GM12878 (cell line): ENCODE results near the gene KCNQ1. TPM values are rescaled to one million over a fixed set of nuclear protein-coding genes. Genes with fewer than 3 reads are reported as not detected.

Experiments used
- ATAC-seq: fragments of 200-7000 bp; cut with Tn5 transposase; 3 replicates; pipeline ENCODE4 v1.9.1; 2020; ENCODE audit warnings: mild to moderate bottlenecking, moderate library complexity
- BruUV-seq: library from RNA; stranded (reverse); fragments of 400-500 nt; replicated peaks from 2 replicates; lab custom pipeline; 2021; lab: Mats Ljungman, UMichigan
- CTCF ChIA-PET: fragments of 300-600 bp; sonication (Branson Sonifier 250); formaldehyde crosslinking; extraction: SDS; loops from one replicate; lab custom pipeline; 2021; ENCODE audit warnings: inconsistent platforms; lab: Yijun Ruan, JAX
- POLR2A ChIA-PET: fragments of 350-600 bp; formaldehyde crosslinking; extraction: SDS; loops from one replicate; lab custom pipeline; 2021; ENCODE audit warnings: inconsistent platforms; lab: Charles Lee
- RAD21 ChIA-PET: fragments of 300-600 bp; sonication (Branson Sonifier 250); formaldehyde crosslinking; loops from one replicate; lab custom pipeline; 2023; ENCODE audit warnings: antibody characterized with exemption; ENCODE audit not compliant: unreplicated experiment; lab: Charles Lee
- SMC1A ChIA-PET: fragments of 300-600 bp; sonication (Branson Sonifier 250); formaldehyde crosslinking; loops from one replicate; lab custom pipeline; 2023; ENCODE audit not compliant: unreplicated experiment, uncharacterized antibody; lab: Charles Lee
- DNase-seq: peaks from one replicate; pipeline ENCODE4 v3.0.0-alpha.2; 2011; ENCODE audit warnings: low read depth, low spot score
- FAIRE-seq: peaks from 3 replicates; lab custom pipeline; 2011; peaks lifted over from hg19 to GRCh38; lab: Jason Lieb, UNC
- H2AFZ ChIP-seq: 2 replicates; pipeline ENCODE4 v1.6.0; 2011; ENCODE audit warnings: low read depth, low read length, control low read depth; ENCODE audit not compliant: control insufficient read depth
- H3K27ac ChIP-seq: 2 replicates; pipeline ENCODE4 v1.5.1; 2011; ENCODE audit warnings: control low read depth; ENCODE audit not compliant: control insufficient read depth, insufficient read depth
- H3K27me3 ChIP-seq, 2 experiments: replicated peaks in 1 of 2; 2 replicates each; pipeline versions ENCODE4 v1.6.0 to v1.6.1; 2011; ENCODE audit warnings: low read length in 1 of 2; ENCODE audit not compliant: control insufficient read depth in 2 of 2, insufficient read depth in 2 of 2
- H3K36me3 ChIP-seq, 2 experiments: 2 replicates each; pipeline ENCODE4 v1.5.1; 2011; ENCODE audit warnings: low read length in 1 of 2; ENCODE audit not compliant: control insufficient read depth in 2 of 2, insufficient read depth in 2 of 2
- H3K4me1 ChIP-seq: 2 replicates; pipeline ENCODE4 v1.6.1; 2011; ENCODE audit warnings: mild to moderate bottlenecking, low read length, moderate library complexity, mixed read lengths; ENCODE audit not compliant: control insufficient read depth, insufficient read depth
- H3K4me2 ChIP-seq: 2 replicates; pipeline ENCODE4 v1.6.0; 2011; ENCODE audit warnings: control low read depth; ENCODE audit not compliant: control insufficient read depth, insufficient read depth
- H3K4me3 ChIP-seq: fragments of 200-600 bp; sonication (generic); 2 replicates; pipeline ENCODE4 v1.5.1; 2016
- H3K79me2 ChIP-seq: 2 replicates; pipeline ENCODE4 v1.6.0; 2011; ENCODE audit warnings: low read length; ENCODE audit not compliant: control insufficient read depth, insufficient read depth
- H3K9ac ChIP-seq: 2 replicates; pipeline ENCODE4 v1.8.0; 2011; ENCODE audit warnings: low read length, control low read depth, mixed read lengths; ENCODE audit not compliant: control insufficient read depth, insufficient read depth
- H3K9me3 ChIP-seq: replicated peaks from 3 replicates; pipeline ENCODE4 v1.5.1; 2011; ENCODE audit warnings: mild to moderate bottlenecking, low read length; ENCODE audit not compliant: control insufficient read depth, insufficient read depth
- H4K20me1 ChIP-seq: 2 replicates; pipeline ENCODE4 v1.6.0; 2011; ENCODE audit not compliant: control insufficient read depth, insufficient read depth
- CEBPZ ChIP-seq: fragments of 150-350 bp; IDR thresholded peaks from 2 replicates; pipeline ENCODE4 v1.6.1; 2016; ENCODE audit warnings: low read depth, low read length
- CUX1 ChIP-seq: IDR thresholded peaks from 2 replicates; pipeline ENCODE4 v1.6.1; 2012; ENCODE audit warnings: improper control_type of control experiment, low read depth, low read length; ENCODE audit not compliant: insufficient replicate concordance
- IKZF1 ChIP-seq: fragments of 450-650 bp; conservative IDR thresholded peaks from 2 replicates; pipeline ENCODE4 v1.6.1; 2017; ENCODE audit warnings: antibody characterized with exemption, mild to moderate bottlenecking
- MTA2 ChIP-seq: fragments of 450-650 bp; IDR thresholded peaks from 2 replicates; pipeline ENCODE4 v1.6.1; 2016; ENCODE audit warnings: low read depth, mild to moderate bottlenecking, moderate library complexity
- MXI1 ChIP-seq: fragments of 150-350 bp; IDR thresholded peaks from 2 replicates; pipeline ENCODE4 v1.6.1; 2011; ENCODE audit warnings: low read depth, mild to moderate bottlenecking, inconsistent platforms, low read length, improper control_type of control experiment
- NBN ChIP-seq: fragments of 450-650 bp; IDR thresholded peaks from 2 replicates; pipeline ENCODE4 v1.6.1; 2016
- RAD51 ChIP-seq: fragments of 450-650 bp; IDR thresholded peaks from 2 replicates; pipeline ENCODE4 v1.6.1; 2016; ENCODE audit warnings: moderate library complexity, mild to moderate bottlenecking, inconsistent platforms
- SMAD1 ChIP-seq: fragments of 450-650 bp; IDR thresholded peaks from 2 replicates; pipeline ENCODE4 v1.6.1; 2018; ENCODE audit warnings: mild to moderate bottlenecking, low read depth; ENCODE audit not compliant: partially characterized antibody
- TARDBP ChIP-seq: IDR thresholded peaks from 2 replicates; pipeline ENCODE4 v1.6.1; 2016; ENCODE audit warnings: borderline replicate concordance
- TCF12 ChIP-seq: IDR thresholded peaks from 2 replicates; pipeline ENCODE4 v1.6.1; 2011; ENCODE audit warnings: low read depth, mild to moderate bottlenecking, low read length
- ZSCAN29 ChIP-seq: fragments of 450-650 bp; IDR thresholded peaks from 2 replicates; pipeline ENCODE4 v1.6.1; 2017; ENCODE audit warnings: mild to moderate bottlenecking, moderate library complexity
- WGBS: methylation state at CpG from one replicate; pipeline ENCODE4 v1.1.6; 2016; ENCODE audit warnings: low lambda C conversion rate; ENCODE audit not compliant: insufficient replicate concordance, insufficient coverage; ENCODE audit errors: missing lambda C conversion rate; 5-methylcytosine and 5-hydroxymethylcytosine counted together
- in situ Hi-C: fragments of 300-500 bp; cut with MboI; formaldehyde crosslinking; loops from 9 replicates; pipeline ENCODE4 v1.14.3; 2018; ENCODE audit warnings: mixed read lengths
- intact Hi-C: fragments of 100-400 bp; cut with micrococcal nuclease; formaldehyde crosslinking; loops from one replicate; pipeline ENCODE4 v1.14.2; 2022; ENCODE audit not compliant: unreplicated experiment
- polyA plus RNA-seq, 11 experiments: library from polyadenylated mRNA; depleted of rRNA in 4 of 11; unstranded in 6 of 11; stranded (reverse) in 5 of 11; fragments of >200 nt; fragmentation: Nextera tagmentation in 4 of 11; fragmentation: Illumina TruSeq in 1 of 11; extraction: Ambion mirVana in 4 of 11; extraction: Trizol in 1 of 11; gene quantifications; 1 replicate in 1 of 11; 2 replicates in 10 of 11; pipeline versions ENCODE4 v1.2.1 to v1.2.3, GENCODE V29; 2011 to 2016; ENCODE audit warnings: inconsistent platforms in 2 of 11, missing spikeins in 2 of 11, low read depth in 1 of 11
- total RNA-seq, 4 experiments: library from RNA; depleted of rRNA in 3 of 4; stranded (reverse); fragments of >200 nt in 3 of 4; fragmentation: Illumina TruSeq in 1 of 4; extraction: Trizol in 1 of 4; gene quantifications; 2 replicates each; pipeline versions ENCODE4 v1.2.1 to v1.2.3, GENCODE V29; 2013 to 2021
- TF ChIP-seq, protein P1 (sequence below): fragments of 450-650 bp; IDR thresholded peaks from 2 replicates; pipeline ENCODE4 v1.6.1; 2014; ENCODE audit warnings: mild to moderate bottlenecking
- TF ChIP-seq, protein P2 (sequence below): fragments of 450-650 bp; IDR thresholded peaks from 2 replicates; pipeline ENCODE4 v1.6.1; 2016; ENCODE audit warnings: mild to moderate bottlenecking

KCNQ1 gene
- total and polyA plus RNA-seq, 10 of the 15 experiments (the other 5 are each of a cell fraction or from before 2014, with no cell fraction given): 0.03 to 0.15 (median 0.12) TPM; not detected in 7

- no peak for ATAC-seq
- RAD21 ChIA-PET: no interaction called here
- Histone ChIP-seq H3K4me2 (no peak overlapping the region), H4K20me1 (no peaks in the 10 kb centered on the region), H3K27me3 (no peaks in the 10 kb centered on the region), H3K4me1 (no peaks in the 10 kb centered on the region), H2AFZ (no peak overlapping the region), H3K9me3 (peaks cover 9% of the 10 kb centered on the region; the same call in 2 of the 3 replicates), H3K4me3 (no peak overlapping the region), H3K36me3 (no peaks in the 10 kb centered on the region), H3K79me2 (no peaks in the 10 kb centered on the region), H3K9ac (no peak overlapping the region), H3K27ac (no peak overlapping the region)
- WGBS: 69% methylated on average over 1 of the region's 1 CpG
- intact Hi-C loops (no loop called here), in situ Hi-C loops (no loop called here)
- SMC1A ChIA-PET: no interaction called here
- POLR2A ChIA-PET: no interaction called here
- CTCF ChIA-PET: no interaction called here
- BruUV-seq: no TSS peak
- no peak for DNase-seq
- FAIRE-seq: no peak
- no peak for TF ChIP-seq TCF12
- TF ChIP-seq NBN: no peak
- TF ChIP-seq TARDBP: no peak
- no peak for TF ChIP-seq SMAD1
- TF ChIP-seq IKZF1: no peak
- TF ChIP-seq RAD51: no peak
- TF ChIP-seq, protein P1, sequence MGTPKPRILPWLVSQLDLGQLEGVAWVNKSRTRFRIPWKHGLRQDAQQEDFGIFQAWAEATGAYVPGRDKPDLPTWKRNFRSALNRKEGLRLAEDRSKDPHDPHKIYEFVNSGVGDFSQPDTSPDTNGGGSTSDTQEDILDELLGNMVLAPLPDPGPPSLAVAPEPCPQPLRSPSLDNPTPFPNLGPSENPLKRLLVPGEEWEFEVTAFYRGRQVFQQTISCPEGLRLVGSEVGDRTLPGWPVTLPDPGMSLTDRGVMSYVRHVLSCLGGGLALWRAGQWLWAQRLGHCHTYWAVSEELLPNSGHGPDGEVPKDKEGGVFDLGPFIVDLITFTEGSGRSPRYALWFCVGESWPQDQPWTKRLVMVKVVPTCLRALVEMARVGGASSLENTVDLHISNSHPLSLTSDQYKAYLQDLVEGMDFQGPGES: no peak
- no peak for TF ChIP-seq CEBPZ
- no peak for TF ChIP-seq MXI1
- no peak for TF ChIP-seq MTA2
- TF ChIP-seq ZSCAN29: no peak
- TF ChIP-seq CUX1: no peak
- TF ChIP-seq, protein P2, sequence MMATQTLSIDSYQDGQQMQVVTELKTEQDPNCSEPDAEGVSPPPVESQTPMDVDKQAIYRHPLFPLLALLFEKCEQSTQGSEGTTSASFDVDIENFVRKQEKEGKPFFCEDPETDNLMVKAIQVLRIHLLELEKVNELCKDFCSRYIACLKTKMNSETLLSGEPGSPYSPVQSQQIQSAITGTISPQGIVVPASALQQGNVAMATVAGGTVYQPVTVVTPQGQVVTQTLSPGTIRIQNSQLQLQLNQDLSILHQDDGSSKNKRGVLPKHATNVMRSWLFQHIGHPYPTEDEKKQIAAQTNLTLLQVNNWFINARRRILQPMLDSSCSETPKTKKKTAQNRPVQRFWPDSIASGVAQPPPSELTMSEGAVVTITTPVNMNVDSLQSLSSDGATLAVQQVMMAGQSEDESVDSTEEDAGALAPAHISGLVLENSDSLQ: no peak
Observed at GRCh38 chr11:2656859-2657258, 212.1 kb downstream of the KCNQ1 start.
